ENCODE measurements around the gene SPATA19.

GRCh38 chr11:133840479-133840941 lies 4.8 kb downstream of the SPATA19 start:
- no peak for TF ChIP-seq CTCF (conservative IDR thresholded peaks at IDR 0.05)
- no peak for TF ChIP-seq ZFX (IDR thresholded peaks at IDR 0.05)

Data from C4-2B (cell line).